Left renal pelvis (tissue), 4 donors: ENCODE results near the gene NEK6. TPM values are rescaled to one million over a fixed set of nuclear protein-coding genes. Genes with fewer than 3 reads are reported as not detected.

Experiments used
- DNase-seq, 4 donors: peaks; one replicate each; pipeline ENCODE4 v3.0.0-alpha.2; 2013; ENCODE audit warnings: low read depth in 4 of 4, low spot score in 3 of 4
- polyA plus RNA-seq, 4 donors: library from polyadenylated mRNA; unstranded; fragments of 120-200 nt; gene quantifications; one replicate each; pipeline ENCODE4 v1.2.1, GENCODE V29; 2013; ENCODE audit not compliant: insufficient read length in 4 of 4

Gene NEK6
- polyA plus RNA-seq = 10 to 100 TPM; 26.6 to 65.1 (median 28.6) TPM

DNA sequence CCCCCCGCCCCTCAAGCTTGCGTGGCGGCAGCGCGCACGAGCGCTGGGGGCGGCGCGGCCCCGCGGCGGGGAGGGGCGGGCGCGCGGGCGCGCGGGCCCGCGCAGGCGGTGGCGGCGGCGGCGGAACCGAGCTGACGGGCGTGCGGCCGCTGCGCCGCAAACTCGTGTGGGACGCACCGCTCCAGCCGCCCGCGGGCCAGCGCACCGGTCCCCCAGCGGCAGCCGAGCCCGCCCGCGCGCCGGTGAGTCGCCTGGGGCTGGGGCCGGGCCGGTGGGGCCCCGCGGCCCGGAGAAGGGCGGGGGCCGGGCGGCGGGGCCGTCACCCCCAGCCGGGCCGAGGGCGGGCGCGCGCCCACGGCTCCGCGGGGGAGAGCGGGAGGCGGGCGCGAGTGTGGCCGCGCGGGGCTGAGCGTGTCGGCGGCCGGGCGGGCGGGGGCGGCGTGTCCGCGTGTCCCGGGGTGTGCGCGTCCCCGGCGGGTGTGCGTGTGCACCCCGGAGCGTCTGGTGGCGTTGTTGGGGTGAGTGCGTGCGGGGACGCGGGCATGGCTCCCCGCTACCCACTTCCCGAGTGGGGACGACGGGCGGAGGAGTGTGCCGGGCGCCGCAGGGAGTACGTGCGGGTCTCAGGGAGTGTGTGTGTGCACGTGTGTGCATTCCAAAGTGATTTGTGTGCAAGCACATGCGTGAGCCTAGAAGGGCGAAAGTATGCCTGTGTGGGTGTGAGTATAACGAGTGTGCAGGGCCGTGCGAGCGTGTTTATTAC lies at the start of gene NEK6:
NEK6 (plus strand) TSS at position 106 of the 763 bp plus-strand sequence. CDS start 44,016 bp downstream, outside the sequence.
- DNase-seq = no peak

DNA sequence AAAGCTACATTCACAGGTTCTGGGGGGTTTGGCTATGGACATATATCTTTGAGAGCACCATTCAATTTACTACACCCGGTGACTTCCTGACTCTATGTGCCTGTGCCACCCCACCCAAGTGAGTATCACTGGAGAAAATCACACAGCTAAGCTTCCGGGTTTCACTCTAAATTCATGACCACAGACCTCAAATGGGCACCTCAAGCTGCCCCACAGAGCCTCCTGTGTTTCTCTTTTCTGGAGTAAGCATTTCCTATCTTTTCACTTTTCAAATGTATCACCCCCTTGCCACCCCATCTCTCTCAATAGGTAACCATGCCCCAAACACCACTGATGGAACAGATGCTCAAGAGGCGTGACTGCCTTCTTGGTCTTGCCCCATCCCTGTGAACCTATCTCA lies 49.2 kb upstream of the NEK6 start:
- no peak for DNase-seq

DNA sequence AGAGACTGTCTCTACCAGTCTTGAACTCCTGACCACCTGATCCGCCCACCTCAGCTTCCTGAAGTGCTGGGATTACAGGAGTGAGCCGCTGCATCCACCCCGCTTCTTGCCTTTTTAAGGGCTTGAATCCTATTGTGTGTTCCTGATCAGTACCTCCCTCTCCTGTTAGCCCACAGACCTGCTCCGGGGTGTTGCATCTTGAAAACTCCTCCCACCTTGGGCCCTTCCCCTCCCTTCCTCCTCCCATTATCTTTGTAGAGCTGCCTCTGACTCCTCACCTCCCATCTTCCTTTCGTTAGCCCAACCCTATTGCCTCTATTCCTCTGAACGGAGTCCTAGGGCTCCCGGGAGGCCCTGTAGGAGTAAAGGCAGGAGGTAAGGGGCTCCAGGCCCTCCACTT lies 48.5 kb upstream of the NEK6 start:
- no peak for DNase-seq

DNA sequence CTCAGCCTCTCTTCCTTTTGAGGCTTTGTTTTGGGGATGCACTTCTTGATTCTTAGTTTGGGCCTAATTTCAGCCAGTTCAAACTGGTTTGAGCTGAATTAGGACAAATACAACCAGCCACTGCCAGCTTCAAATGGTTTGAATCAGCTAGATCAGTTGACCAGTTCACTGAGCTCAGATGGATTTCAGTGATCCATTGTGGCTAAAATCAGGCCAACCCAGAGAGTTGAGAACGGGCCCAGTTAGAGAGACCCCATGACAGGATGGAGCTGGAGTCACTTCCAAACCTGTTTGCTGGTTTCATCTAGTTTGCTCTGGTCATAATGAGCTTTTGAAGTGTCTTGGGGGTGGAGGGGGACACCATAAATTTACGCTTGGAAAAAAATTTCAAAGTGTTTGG lies 48.0 kb upstream of the NEK6 start:
- no peak for DNase-seq

DNA sequence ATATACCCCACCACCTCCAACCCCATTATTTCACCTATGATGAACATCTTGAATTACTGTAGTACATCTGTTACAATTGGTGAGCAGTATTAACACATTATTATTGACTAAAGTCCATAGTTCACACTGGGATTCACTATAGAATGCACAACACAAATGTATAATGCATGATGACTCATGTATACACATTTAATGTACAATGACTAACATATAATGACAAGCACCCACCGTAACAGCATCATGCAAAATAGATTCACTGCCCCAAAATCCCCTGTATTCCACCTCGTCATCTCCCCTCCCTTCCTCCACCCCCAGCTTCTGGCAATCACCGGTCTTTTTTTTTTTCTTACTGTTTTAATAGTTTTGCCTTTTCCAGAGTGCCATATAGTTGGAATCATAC lies 47.1 kb upstream of the NEK6 start:
- DNase-seq = no peak

DNA sequence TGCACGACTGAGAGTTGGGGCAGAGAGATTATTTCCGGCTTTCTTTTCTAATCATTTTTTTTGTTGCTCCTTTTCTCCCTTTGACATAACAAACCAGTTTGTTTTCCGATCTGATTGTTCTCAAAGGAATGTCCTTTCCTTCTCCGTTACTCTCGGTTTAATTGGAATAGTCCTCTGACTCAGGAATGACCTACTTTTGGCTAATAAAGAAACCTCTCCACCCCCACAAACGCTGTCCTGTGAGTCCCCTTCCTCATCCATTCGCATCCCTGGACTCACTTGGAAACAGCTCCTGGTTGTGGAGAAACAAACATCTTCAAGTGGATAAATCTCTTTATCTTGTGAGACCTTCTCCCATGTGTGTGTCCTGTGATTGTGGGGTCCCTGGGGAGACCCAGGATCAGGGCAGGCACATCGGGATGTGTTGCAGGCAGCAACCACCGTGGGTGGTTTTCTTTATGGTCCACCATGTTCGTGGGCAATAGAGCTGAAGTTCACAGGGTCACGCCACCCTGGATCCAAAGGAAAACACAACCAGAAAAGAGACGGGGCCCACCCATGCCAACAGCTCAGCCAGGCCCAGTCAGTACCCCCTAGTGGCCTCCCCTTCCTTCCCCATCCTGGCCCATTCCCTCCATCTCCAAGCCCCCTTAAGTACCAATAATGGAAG lies 45.2 kb upstream of the NEK6 start:
- DNase-seq = no peak

DNA sequence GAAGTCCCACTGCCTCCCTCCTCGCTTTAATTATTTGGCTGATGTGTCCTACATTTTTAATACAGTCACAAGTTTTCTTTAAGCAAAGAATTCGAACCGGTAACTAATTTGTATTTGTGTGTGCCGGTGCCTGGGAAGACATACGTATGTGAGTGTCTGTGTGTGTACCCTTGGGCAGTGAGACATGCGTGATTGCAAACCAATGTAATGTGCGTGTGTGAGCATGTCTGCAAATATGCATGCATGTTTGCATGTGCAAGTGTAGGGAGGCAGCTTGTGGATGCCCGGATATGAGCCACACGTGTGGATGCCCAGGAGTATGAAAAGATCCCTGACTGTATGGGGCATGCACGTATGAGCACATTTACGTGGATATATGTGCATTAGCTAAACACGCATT lies 44.4 kb upstream of the NEK6 start:
- no peak for DNase-seq

DNA sequence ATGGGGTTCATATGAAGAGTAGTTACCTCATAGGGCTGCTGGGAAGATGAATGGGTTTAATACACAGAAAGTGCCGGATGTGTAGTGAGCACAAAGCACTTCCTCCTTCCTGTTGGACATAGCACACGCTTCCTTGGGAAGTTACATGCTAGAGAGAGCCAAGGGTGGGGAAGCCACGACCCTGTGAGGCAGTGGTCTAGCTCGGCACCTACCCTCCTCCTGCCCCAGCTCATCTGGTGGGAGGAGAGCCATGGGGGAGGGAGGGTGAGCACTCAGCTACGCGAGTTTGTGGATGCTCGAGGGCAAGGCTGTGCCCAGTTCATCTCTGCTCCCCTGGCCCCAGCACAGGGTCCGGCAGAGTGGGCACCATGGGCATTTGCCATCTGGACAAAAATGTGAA lies 43.6 kb upstream of the NEK6 start:
- DNase-seq = no peak

DNA sequence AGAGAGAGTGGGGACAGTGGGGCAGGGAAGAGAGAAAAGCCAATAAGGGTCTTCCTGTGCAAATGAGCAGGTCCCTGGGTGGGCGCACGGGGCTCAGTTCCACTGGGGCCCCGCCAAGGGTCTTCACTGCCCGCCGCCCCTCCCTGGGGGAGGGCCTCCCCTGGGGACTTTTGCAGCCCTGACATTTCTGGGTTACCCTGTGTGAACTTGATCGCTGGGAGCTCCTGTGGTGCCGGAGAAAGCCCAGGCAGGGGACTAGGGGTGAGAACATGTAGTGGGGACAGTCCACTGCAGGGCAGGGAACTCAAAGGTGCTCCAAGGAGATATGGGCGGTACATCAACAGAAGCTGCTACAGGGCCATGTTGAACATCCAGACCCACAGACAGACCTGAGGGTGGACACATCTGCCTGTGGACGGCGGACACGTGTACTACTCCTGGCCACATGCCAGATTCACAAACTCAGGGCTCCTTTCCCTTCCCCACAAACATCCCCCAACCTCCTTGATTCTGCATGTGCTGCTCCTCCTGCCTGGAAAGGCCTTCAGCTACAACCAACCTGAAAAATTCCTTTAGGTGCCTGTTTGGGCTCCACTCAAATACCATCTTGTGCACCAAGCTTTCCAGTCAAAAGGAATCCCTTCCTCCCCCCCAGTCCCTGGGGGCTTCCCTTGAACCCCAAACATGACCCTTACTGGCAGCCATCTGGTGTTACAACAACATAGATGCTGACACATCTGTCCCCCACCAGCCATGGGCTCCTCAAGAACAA lies 43.0 kb upstream of the NEK6 start:
- DNase-seq = no peak

DNA sequence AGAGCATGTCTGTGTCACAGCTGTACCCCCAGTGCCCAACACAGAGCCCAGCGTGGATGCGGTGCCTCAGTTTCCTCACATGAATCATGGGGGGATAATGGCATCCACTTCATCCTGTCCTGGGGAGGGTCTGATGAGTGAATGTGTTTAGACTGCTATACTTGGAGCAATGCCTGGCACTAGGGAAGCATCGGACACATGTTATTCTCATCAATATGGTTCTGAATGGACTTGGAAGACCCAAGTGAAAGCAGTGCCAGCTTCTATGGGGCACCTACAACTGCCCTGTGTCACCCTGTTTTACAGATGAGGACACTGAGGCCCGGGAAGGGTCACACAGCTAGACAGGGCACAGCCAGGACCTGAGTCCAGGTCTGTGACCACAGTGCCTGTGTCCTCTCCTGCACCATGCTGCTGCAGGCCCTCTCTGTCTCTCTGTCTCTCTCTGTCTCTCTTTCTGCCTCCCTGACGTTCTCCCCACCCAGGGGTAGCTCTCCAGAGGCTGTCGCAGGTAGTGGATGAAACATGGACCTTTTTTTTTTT lies 42.3 kb upstream of the NEK6 start:
- no peak for DNase-seq

DNA sequence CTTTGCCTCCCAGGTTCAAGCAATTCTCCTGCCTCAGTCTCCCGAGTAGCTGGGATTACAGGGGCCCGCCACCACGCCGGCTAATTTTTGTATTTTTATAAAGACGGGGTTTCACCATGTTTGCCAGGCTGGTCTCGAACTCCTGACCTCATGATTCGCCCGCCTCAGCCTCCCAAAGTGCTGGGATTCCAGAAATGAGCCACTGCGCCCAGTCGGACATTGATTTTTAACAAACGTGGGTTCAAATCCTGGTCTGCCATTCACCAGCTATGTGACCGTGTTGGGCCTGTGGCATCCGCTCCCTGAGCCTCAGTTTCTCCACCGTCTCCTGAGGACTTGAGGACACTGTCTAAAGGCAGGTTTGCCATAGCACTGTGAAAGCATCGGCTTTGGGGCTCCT lies 41.8 kb upstream of the NEK6 start:
- no peak for DNase-seq

DNA sequence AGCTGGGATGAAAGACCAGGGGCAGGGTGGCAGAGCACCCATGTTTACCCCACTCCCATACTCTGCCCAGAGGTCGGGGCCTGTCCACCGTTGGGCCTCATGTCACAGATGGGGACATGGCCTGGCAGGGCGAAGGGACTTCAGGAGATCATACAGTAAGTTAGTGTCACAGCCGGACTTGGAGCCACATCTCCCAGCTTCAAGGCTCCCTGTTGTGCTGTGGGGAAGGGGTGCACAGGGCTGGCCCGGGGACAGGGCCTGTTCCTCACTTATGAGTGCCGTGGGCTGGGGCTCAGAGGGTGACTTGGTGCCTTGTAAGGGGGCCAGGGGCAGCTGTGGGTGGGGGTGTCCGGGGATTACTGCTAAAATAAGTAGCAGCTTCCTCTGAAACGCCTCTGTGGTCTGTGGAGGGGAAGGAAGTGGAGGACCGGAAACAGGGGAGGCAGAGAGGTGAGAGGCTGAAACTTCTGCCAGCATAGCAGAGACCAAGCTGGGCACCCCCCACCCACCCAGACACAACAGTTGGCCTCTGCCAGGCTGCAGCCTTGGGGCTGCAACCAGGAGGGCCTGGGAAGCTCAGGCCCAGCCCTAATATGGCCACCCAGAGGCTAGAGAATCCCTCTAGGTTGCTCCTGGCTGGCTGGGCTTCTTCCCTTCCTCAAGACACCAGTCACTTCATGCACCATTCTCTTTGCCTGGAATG lies 41.1 kb upstream of the NEK6 start:
- DNase-seq = no peak

DNA sequence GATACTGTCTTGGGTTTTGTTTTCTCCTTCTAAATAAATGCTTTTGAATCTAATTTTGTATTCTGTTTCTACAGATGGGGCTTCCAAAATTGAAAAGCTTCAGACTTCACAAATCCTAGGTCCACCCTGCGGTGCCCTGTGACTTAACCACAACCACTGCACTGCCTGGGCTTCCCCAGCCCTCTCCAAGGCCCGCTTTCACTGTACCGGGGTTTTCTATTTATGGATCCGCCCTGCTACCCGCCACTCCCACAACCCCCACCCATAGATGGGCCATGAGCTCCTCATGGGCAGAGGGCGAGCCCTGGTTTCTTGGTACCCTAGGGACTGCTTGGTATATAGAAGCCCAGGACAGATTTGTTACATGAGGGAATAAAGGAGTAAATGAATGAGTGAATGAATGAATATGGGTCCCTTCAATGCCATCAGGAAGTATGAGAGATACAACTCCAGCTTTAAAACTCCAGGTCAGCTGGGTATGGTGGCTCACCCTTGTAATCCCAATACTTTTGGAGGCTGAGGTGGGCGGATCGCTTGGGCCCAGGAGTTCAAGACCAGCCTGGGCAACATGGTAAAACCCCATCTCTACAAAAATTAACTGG lies 39.8 kb upstream of the NEK6 start:
- no peak for DNase-seq

DNA sequence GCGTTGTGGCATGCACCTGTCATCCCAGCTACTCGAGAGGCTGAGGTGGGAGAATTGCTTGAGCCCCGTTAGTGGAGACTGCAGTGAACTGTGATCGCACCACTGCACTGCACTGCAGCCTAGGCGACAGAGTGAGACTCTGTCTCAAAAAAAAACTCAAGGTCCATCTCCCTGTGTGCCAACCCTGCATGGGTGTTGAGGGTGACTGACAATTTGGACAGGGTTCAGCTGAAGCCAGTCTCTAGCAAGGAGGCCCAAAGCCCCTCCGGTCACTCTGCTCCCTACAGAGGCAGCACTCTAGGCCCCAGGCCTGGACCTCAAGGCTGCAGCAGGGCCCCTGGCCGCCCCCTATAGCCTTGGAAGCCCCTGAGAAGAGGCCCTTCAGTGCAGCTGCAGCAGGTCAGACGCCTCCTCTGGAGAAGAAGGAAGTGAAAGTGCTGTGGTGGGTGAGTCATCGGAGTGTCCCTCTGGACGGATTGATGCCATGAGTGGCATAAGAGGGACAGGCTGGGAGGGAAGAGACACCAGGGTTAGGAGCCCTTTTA lies 39.2 kb upstream of the NEK6 start:
- no peak for DNase-seq

DNA sequence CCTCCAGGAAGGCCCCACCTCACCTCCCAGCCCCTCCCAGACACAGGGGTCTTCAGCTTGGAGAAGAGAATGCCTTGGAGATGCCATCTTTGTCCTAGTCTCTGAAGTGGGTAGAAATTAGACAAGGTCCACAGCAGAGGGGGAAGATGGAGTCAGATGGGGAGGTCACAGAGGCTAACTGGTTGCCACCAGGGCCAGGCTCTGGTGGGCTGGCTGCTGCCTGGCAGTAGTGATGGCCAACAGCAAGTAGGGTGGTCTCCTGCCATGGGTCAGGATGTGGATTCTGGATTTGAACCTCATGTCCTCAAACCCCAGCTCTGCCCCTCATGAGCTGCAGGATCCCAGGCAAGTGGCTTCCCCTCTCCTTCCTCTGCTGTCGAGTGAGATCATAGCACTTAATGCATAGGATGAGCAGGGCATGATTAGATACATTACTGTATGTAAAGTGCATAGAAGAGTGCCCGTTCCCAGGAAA lies 38.7 kb upstream of the NEK6 start:
- no peak for DNase-seq

DNA sequence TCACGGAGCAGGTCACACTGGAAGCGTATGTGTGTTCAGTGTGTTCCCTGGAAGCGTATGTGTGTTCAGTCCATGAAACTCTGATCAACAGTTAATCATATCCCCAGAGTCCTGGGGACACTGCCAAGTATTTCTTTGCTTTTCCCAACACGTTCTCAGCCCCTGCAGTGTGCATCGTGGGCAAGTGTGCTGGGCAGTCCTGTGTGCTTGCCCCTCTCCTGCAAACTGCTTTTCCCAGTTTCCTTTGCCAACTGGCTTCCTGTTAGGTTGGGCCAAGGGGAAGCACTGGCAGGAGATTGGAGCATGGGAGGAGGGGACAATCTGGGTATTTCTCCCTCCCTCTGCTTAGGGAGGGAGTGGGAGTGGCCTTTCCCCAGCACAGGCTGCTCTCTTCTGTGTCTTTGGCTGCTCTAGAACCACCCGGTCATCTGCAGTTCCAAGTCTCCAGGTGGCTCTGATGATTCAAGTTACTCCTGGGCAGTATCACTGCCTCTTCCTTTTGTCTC lies 36.8 kb upstream of the NEK6 start:
- DNase-seq = no peak

DNA sequence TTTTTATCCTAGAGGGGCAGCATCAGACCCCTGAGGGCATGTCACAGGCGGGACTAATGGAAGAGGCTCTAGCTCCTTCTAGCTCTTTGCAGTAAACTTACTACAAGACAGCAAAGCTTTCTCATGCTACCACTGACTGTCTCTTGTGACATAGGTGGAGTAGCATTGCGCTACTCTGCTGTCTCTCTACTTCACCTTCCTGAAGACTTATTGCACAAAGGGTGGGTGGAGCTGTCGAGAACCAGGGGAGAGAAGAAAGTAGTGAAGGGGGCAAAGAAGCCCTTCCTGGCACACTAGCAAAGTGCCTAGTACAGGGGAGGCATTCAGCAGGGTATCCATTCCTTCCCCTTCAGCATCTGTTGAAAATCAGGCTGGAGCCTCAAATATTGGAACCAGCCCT lies 36.1 kb upstream of the NEK6 start:
- DNase-seq = no peak

DNA sequence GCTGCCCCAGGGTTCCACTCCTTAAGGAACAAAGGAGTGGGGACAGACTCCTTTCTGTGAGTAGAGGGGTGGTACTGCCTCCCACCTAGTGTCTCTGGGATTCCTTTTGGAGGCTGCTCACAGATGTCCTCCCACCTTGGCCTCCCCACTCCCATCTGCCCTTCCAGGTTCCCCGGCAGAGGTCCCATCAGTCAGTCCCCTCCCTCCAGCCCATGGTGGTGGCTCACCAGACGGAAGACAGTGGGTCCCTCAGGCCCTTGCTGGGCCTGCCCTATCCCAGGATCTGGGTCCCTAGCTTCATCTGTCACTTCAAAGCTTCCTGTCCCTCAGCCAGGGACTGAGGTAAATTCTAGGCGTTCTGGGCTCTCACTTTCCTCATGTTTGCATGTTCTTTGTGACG lies 35.6 kb upstream of the NEK6 start:
- no peak for DNase-seq

DNA sequence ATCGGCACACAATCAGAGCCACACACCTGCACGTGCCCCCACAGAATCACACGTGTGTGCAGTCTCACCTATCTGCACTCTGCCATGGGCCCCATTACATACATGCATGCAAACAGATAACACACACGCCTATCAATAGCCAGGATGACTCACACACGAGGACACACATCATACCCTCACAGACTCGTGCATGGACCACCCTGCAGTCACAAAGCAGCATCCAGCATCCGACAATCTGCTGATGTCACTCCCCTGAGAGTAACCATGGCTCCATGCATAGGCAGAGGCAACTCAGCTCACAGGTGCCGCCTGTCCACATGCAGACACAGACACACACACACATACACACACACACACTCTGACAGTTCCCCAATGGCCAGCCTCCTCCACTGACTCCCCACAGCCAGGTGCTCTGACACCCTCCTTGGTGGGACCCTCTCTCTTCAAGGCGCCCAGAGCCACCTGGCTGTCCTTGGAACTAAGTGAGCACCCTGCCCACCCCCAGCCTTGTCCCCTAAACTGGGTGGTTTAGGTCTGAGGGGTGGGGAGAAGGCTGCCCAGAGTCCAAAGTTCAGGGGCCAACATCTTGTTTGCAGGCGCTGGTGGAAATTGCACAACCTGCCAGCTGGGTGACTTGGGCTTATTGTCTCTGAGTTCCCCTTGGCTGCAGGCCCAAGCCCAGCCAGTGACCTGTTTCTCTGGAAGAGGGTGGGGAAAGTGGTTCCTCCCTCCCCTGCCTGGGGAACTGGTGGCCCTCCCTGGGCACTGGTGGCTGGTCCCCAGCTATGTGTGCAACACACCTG lies 34.6 kb upstream of the NEK6 start:
- no peak for DNase-seq
